IPS-20b (cell line): Measurements from ENCODE around the gene COPS2.
"Not testable (repeated sequence)": the region's sequence is repeated elsewhere in the genome, so short reads cannot be mapped to it uniquely, and the experiment has no call there.

ENCODE experiments used
- H3K27ac ChIP-seq: one replicate; pipeline ENCODE4 v1.5.1; 2013; ENCODE audit warnings: low read length
- H3K27me3 ChIP-seq: 2 replicates; pipeline ENCODE4 v1.6.1; 2013; ENCODE audit warnings: mild to moderate bottlenecking, low read length, inconsistent platforms; ENCODE audit not compliant: insufficient read depth
- H3K36me3 ChIP-seq: 2 replicates; pipeline ENCODE4 v1.6.1; 2013; ENCODE audit warnings: low read depth, mild to moderate bottlenecking, inconsistent platforms, low read length, moderate library complexity; ENCODE audit not compliant: insufficient read depth
- H3K4me1 ChIP-seq: 2 replicates; pipeline ENCODE4 v1.6.1; 2013; ENCODE audit warnings: mild to moderate bottlenecking, control low read depth, inconsistent platforms, low read length, moderate library complexity; ENCODE audit not compliant: insufficient read depth
- H3K4me3 ChIP-seq: 2 replicates; pipeline ENCODE4 v1.5.1; 2013; ENCODE audit warnings: mild to moderate bottlenecking, low read length, inconsistent platforms
- H3K9ac ChIP-seq: 2 replicates; pipeline ENCODE4 v1.6.1; 2013; ENCODE audit warnings: low read depth, mild to moderate bottlenecking, inconsistent platforms, low read length, moderate library complexity
- H3K9me3 ChIP-seq: 2 replicates; pipeline ENCODE4 v1.6.1; 2013; ENCODE audit warnings: mild to moderate bottlenecking, low read depth, low read length, inconsistent platforms; ENCODE audit not compliant: insufficient read depth

COPS2 gene

GRCh38 chr15:49155110-49155833 lies at the start of gene COPS2:
Gene COPS2 (minus strand): TSS chr15:49155599. CDS start chr15:49155578, 21 bp downstream.
- no peaks in the 10 kb centered on the region for H3K36me3 ChIP-seq
- peak within 1 kb of the TSS; percentile 96 for H3K4me3 ChIP-seq
- peak within 1 kb of the TSS; percentile 97 for H3K9ac ChIP-seq
- no peaks in the 10 kb centered on the region for H3K4me1 ChIP-seq
- H3K9me3 ChIP-seq, result no peaks in the 10 kb centered on the region
- H3K27ac ChIP-seq, result peak within 1 kb of the TSS; percentile 87
- no peaks in the 10 kb centered on the region for H3K27me3 ChIP-seq

DNA sequence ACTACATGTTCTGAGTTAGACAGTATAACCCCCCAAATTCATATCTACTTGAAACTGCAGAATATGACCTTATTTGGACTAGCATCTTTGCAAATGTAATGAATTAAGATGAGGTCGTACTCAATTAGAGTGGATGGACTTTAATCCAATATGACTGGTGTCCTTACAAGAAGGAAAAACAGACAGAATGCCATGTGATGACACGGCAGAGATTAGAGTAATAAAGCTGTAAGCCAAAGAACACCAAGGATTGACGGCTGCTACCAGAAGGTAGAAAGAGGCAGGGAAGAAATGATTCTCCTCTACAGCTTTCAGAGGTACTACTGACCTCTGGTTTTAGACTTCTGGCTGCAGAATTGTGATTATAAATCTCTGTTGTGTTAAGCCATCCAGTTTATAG lies 44.9 kb upstream of the COPS2 start:
- Histone ChIP-seq H3K36me3 (no peaks in the 10 kb centered on the region), H3K4me1 (no peaks in the 10 kb centered on the region), H3K27ac (no peak overlapping the region), H3K9me3 (no peaks in the 10 kb centered on the region), H3K27me3 (no peaks in the 10 kb centered on the region), H3K4me3 (no peak overlapping the region), H3K9ac (no peak overlapping the region)

- no peak overlapping the region for H3K27ac ChIP-seq
- H3K27me3 ChIP-seq, result no peaks in the 10 kb centered on the region
- H3K4me1 ChIP-seq, result no peaks in the 10 kb centered on the region
- no peaks in the 10 kb centered on the region for H3K9me3 ChIP-seq
- H3K4me3 ChIP-seq, result no peak overlapping the region
- H3K36me3 ChIP-seq, result no peaks in the 10 kb centered on the region
- H3K9ac ChIP-seq, result no peak overlapping the region
These were observed 44.3 kb upstream of the COPS2 start for GRCh38 chr15:49199666-49200065.

DNA sequence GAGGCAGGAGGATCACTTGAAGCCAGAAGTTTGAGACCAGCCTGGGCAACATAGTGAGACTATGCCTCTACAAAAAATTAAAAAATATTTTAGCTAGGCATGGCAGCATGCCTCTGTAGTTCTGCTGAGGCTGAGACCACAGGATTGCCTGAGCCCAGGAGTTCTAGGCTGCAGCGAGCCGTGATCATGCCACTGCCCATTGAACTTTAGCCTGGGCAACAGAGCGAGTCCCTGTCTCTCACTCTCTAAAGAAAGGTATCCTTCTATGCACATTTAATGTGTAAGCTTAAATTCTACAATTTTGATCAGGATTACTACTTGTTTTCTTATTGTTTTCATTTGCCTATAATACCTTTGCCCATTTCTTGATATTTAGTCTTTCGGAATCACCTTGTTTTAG lies 41.5 kb upstream of the COPS2 start:
- Histone ChIP-seq H3K4me1 (no peaks in the 10 kb centered on the region), H3K27me3 (no peaks in the 10 kb centered on the region), H3K9me3 (no peaks in the 10 kb centered on the region), H3K27ac (no peak overlapping the region), H3K4me3 (no peak overlapping the region), H3K9ac (no peak overlapping the region), H3K36me3 (no peaks in the 10 kb centered on the region)

- Histone ChIP-seq H3K9me3 (no peaks in the 10 kb centered on the region), H3K27me3 (no peaks in the 10 kb centered on the region)
These were observed 36.5 kb upstream of the COPS2 start for GRCh38 chr15:49191892-49192291.

DNA sequence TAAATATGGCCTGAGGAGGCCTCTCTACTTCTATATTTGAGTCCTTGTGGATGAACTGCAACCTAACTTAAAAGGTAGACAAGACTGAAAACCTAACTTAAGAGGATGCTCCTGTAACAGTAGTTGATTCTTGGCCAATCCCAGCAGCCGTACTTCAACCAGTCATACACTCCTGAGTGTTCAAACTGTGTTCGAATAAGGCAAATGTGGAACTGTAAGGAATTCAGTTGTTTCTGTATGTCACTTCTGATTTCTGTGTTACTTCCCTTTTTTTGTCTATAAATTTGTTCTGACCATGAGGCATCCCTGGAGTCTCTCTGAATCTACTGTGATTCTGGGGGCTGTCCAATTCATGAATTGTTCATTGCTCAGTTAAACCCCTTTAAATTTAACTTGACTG lies 35.2 kb upstream of the COPS2 start:
- no peaks in the 10 kb centered on the region for H3K36me3 ChIP-seq
- no peaks in the 10 kb centered on the region for H3K27me3 ChIP-seq
- no peak overlapping the region for H3K27ac ChIP-seq
- H3K9me3 ChIP-seq, result no peaks in the 10 kb centered on the region
- peaks cover 10% of the 10 kb centered on the region for H3K4me1 ChIP-seq
- H3K9ac ChIP-seq, result no peak overlapping the region
- no peak overlapping the region for H3K4me3 ChIP-seq

More at GRCh38 chr15:49191892-49192291, 36.5 kb upstream of the COPS2 start:
- H3K9ac ChIP-seq, result no peak overlapping the region
- peaks cover 10% of the 10 kb centered on the region for H3K4me1 ChIP-seq
- H3K4me3 ChIP-seq, result no peak overlapping the region
- H3K36me3 ChIP-seq, result no peaks in the 10 kb centered on the region
- no peak overlapping the region for H3K27ac ChIP-seq

GRCh38 chr15:49189631-49190030 lies 34.2 kb upstream of the COPS2 start:
- peaks cover 10% of the 10 kb centered on the region for H3K4me1 ChIP-seq
- no peak overlapping the region for H3K4me3 ChIP-seq
- H3K9ac ChIP-seq, result no peak overlapping the region
- H3K9me3 ChIP-seq, result no peaks in the 10 kb centered on the region
- no peaks in the 10 kb centered on the region for H3K36me3 ChIP-seq
- H3K27ac ChIP-seq, result no peak overlapping the region
- H3K27me3 ChIP-seq, result no peaks in the 10 kb centered on the region

GRCh38 chr15:49188933-49189332 lies 33.5 kb upstream of the COPS2 start:
- Histone ChIP-seq H3K36me3 (no peaks in the 10 kb centered on the region), H3K27me3 (no peaks in the 10 kb centered on the region), H3K4me3 (no peak overlapping the region), H3K4me1 (peaks cover 10% of the 10 kb centered on the region), H3K9me3 (no peaks in the 10 kb centered on the region), H3K9ac (no peak overlapping the region), H3K27ac (no peak overlapping the region)

DNA sequence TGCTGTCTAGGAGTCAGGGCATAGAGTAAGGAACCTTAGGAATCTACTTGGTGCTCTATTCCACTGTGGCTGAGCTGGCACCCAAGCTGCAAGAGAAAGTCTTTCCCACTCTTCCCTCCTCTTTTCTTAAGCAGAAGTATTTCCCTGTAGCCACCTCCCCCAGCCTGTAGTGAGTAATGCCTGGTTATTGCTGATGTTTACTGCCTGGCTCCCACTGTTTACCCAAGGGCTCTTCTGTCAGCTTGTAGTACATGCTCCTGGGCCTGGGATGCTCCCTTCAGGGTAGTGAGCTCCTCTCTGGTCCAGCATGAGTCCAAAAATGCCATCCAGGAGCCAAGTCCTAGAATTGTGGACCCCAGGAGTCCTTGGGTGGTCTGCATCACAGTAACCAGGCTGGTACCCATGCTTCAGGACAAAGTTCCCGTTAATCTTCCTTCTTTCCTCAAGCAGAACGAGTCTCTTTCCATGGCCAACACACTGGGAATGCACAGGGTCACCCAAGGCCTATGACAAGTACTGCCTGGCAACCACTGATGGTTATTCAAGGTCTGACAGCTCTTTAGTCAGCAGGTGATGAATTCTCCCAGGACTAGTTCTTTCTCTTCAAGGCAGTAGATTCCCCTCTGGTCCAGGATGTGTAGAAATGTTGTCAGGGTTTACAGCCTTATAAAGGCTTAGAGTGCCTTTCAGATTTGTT lies 32.3 kb upstream of the COPS2 start:
- Histone ChIP-seq H3K27ac (no peak overlapping the region), H3K4me3 (no peak overlapping the region)

DNA sequence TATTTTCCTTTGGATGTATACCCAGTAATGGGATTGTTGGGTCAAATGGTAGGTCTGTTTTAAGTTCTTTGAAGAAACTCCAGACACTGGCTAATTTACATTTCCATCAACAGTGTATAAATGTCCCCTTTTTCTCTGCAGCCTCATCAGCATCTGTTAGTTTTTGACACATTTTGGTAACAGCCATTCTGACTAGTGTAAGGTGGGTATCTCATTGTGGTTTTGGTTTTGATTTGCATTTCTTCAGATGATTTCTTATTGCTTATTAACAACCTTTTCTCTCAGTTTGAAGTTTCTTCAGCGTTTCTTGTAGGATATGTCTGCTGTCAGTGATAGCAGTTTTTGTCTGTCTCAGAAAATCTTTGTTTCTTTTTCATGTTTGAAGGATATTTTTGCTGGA lies 30.1 kb upstream of the COPS2 start:
- H3K9me3 ChIP-seq, result no peaks in the 10 kb centered on the region
- no peaks in the 10 kb centered on the region for H3K36me3 ChIP-seq
- no peaks in the 10 kb centered on the region for H3K27me3 ChIP-seq
- peaks cover 12% of the 10 kb centered on the region for H3K4me1 ChIP-seq
- no peak overlapping the region for H3K27ac ChIP-seq
- no peak overlapping the region for H3K4me3 ChIP-seq
- H3K9ac ChIP-seq, result no peak overlapping the region

More for the DNA sequence above, 32.3 kb upstream of the COPS2 start:
- H3K4me1 ChIP-seq, result peaks cover 10% of the 10 kb centered on the region
- no peaks in the 10 kb centered on the region for H3K9me3 ChIP-seq
- H3K27me3 ChIP-seq, result no peaks in the 10 kb centered on the region
- H3K9ac ChIP-seq, result no peak overlapping the region
- no peaks in the 10 kb centered on the region for H3K36me3 ChIP-seq

DNA sequence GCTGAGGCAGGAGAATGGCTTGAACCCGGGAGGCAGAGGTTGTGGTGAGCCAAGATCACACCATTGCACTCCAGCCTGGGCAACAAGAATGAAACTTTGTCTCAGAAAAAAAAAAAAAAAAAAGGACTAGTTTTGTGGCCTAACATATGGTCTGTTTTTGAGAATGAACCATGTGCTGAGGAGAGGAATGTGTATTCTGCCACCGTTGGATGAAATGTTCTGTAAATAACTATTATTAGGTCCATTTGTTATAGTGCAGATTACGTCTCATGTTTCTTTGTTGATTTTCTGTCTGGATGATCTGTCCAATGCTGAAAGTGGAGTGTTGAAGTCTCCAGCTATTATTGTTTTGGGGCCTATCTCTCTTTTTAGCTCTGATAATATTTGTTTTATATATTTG lies 28.3 kb upstream of the COPS2 start:
- H3K9me3 ChIP-seq, H3K27me3 ChIP-seq, H3K36me3 ChIP-seq, H3K4me3 ChIP-seq, H3K9ac ChIP-seq, H3K27ac ChIP-seq: not testable (repeated sequence)
- H3K4me1 ChIP-seq, result peaks cover 20% of the 10 kb centered on the region

- Histone ChIP-seq H3K36me3 (no peaks in the 10 kb centered on the region), H3K27ac (no peak overlapping the region), H3K4me3 (no peak overlapping the region), H3K9me3 (no peaks in the 10 kb centered on the region), H3K4me1 (peaks cover 13% of the 10 kb centered on the region; the same call in 1 of the 2 replicates), H3K27me3 (no peaks in the 10 kb centered on the region), H3K9ac (no peak overlapping the region)
These were observed 26.7 kb upstream of the COPS2 start for GRCh38 chr15:49182128-49182527.
